HK-2 (cell line): ENCODE data around the gene TRAF7.

Experiments used
- DNase-seq: peaks from one replicate; pipeline ENCODE4 v3.0.0-alpha.2; 2018; ENCODE audit not compliant: unreplicated experiment

TRAF7 gene

GRCh38 chr16:2216330-2216729 lies 60.7 kb downstream of the TRAF7 start:
- DNase-seq: no peak

DNA sequence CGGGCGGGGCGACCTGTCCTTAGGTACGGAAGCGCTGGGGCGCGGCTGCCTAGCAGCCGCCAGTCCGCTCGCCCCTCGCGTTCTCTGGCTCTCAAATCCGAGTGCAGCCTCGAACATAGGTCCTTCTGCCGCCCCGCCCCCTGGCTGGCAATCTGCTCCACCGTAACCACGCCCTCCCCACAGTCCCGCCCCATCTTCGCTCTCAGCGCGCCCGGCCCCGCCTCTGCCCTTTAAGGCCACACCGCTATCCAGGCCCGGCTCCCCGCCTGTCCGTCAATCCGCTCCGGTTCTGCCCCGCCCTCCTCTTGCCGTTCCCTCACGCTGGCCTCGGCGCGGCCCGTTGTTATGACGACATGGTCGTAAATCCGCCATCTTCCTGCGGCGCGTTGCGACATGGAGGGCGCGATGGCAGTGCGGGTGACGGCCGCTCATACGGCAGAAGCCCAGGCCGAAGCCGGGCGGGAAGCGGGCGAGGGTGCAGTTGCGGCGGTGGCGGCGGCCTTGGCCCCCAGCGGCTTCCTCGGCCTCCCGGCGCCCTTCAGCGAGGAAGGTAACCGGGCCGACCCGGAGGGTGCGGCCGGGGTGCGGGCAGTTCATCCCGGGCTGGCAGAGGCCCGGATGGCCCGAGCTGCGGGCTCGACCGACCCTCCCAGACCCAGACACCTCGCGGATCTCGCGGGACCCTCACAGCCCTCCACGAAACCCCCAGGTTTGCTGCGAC lies 67.8 kb downstream of the TRAF7 start, which contains the start of gene E4F1:
Gene E4F1 (plus strand): TSS at position 371 of the 721 bp plus-strand sequence. CDS start 23 bp downstream, at position 394.
- peak; percentile 98 for DNase-seq

DNA sequence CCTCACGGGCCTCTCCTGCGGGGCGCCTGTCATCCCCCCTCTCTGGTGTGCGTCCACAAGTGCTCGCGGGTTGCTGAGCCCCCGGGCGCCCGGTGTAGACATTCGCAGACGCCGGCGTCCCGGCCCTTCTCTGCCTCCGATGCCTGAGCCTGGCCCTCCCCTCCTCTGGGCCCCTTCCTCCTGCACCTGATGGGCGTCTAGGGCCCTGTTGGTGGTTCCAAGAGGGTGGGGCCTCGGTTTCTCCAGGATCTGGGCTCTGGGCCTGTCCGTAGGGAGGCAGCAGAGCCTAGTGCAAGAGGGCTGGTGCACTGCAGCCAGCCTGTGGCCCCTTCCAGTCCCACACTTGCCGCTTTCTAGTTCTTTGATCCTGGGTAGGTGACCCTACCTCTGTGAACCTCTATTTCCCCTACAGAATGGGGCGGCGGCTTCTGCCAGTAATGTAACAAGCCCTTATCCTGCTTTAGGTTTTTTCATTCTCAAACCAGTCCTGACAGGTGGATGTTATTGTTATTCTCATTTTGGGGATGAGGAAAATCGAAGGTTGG lies 68.4 kb downstream of the TRAF7 start:
- peak; percentile 43 for DNase-seq

DNA sequence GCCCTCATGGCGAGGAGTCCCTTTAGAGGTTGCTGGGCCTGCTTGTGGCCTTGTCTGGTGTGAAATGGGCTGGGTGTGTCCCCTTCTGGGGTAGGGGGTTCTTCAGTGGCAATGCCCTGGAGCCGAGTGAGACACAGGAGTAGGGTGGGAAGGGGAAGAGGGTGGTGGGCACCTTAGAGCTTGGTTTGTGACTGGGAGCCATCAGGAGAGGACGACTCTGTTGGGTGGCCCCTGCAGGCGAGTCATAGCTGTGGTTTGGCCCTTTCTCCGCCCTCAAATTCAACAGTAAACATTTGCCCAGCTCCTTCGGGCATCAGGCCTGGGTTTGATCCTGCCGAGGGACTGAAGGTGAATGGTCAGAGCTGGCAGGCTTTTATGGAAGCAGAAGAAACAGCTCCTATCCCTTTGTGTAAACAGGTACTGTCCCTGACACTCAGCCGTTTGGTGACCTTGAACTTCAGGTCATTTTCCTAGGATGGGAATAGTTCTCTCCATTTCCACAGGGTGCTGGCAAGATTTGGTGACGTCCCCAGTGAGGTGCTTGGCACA lies 70.7 kb downstream of the TRAF7 start:
- DNase-seq: no peak

GRCh38 chr16:2226918-2227317 lies 71.3 kb downstream of the TRAF7 start:
- no peak for DNase-seq
